AG09319 (cell line): ENCODE measurements around the gene NACC1.

ENCODE experiments used
- DNase-seq: peaks from one replicate; pipeline ENCODE4 v3.0.0-alpha.2; 2010; ENCODE audit warnings: low read depth; ENCODE audit errors: extremely low read depth
- TF ChIP-seq, protein P1 (sequence below): IDR thresholded peaks from 2 replicates; pipeline ENCODE4 v1.5.1; 2011; ENCODE audit warnings: low read depth, mild to moderate bottlenecking, inconsistent platforms, low read length, moderate library complexity

Gene NACC1

DNA sequence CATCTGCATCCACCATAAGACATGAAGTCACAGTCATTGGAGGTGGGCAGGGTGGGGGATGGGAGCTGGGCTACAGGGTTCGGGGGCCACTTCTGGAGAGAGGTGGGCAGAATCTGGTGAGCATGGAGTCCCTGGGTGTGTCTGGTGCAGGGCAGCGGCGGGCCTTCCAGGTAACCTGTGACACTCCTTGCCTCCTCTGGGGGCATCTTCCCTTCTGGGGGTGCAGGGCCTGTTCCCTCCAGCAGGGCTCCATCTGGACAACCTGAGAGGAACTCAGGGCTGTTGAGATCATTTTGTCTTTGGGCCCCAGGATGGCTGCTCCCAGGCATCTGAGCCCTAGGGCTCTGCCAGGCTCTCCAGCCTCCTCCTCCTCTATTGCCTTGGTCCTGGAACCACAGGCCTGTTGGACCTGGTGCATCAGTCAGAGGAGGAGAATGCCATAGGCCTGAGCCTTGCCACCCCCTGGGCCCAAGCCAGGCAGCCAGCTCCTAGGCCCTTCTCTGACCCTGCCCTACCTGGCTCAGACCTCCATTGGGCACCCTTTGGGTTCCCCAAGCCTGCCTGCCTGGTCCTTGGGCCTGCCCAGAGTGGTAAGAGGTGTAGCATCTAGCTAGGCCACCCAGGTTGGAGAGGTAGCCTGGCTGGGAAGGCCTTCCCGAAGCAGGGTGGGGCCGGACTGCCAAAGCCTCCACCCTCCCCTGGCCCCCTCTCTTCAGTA lies 28.8 kb upstream of the NACC1 start:
- DNase-seq, result no peak
- TF ChIP-seq, protein P1, sequence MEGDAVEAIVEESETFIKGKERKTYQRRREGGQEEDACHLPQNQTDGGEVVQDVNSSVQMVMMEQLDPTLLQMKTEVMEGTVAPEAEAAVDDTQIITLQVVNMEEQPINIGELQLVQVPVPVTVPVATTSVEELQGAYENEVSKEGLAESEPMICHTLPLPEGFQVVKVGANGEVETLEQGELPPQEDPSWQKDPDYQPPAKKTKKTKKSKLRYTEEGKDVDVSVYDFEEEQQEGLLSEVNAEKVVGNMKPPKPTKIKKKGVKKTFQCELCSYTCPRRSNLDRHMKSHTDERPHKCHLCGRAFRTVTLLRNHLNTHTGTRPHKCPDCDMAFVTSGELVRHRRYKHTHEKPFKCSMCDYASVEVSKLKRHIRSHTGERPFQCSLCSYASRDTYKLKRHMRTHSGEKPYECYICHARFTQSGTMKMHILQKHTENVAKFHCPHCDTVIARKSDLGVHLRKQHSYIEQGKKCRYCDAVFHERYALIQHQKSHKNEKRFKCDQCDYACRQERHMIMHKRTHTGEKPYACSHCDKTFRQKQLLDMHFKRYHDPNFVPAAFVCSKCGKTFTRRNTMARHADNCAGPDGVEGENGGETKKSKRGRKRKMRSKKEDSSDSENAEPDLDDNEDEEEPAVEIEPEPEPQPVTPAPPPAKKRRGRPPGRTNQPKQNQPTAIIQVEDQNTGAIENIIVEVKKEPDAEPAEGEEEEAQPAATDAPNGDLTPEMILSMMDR, result peak; percentile 29

DNA sequence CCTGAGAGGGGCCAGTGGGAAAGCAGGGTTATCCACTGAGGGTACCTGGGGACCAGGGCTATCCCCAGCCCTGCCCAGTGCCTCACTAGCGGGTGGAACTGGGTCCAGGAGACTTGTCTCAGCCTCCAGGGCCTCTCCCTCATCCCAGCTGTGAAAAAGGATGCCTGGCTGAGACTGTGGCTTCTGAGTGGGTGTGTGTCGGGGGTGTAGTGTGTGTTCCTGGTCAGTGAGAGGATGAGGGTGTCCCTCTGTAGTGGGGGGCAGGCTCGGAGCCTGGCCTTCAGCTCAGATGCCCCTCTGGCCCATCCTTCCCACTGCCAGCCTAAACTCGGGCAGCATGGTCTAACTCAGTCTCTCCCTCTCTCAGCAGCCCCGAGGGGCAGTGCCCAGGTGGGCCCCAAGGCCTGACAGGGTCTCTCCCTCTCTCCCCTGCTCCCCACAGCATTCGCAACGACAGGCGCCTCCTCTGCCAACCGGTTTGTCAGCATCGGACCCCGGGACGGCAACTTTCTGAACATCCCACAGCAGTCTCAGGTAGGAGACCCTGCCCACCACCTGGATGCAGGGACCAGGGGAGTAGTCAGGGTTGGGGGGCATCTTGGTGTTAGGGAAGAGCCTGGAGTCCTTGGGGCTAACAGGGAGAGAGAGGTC lies 28.1 kb upstream of the NACC1 start:
- TF ChIP-seq, protein P1, result no peak
- no peak for DNase-seq

DNA sequence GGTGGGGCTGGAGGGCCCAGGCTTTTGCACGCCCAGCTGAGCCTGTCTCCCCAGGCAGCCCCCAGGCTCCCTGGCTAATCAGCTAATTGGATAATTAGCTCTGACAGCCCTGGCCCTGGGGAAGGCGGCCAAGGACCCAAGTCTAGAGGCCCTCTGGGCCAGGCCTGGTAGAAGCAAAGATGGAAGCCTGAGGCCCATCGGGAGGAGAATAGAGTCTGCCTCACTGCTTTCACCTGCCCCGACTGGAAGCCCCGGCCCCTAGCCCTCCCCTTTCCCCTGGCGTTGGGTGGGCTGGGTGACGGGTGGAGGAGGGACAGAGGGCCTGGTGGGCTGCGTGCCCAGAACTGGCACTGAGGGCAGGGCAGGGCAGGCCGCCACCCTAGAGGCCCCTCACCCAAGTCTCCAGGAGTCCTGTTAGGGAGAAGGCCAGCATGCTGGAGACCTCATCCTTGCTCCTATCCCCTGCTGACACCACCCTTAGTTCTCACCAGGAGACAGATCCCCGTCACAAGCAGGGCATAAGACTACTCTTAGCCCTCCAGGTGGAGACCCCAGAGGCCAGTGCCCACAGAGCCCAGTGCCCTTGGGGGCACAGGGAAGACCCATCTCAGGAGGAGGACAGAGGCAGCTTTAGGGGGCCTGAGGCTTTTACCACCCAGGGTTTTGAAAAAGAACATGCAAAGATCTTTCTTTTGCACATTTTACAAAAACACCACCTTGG lies 27.4 kb upstream of the NACC1 start:
- DNase-seq, result no peak
- TF ChIP-seq, protein P1, result no peak

DNA sequence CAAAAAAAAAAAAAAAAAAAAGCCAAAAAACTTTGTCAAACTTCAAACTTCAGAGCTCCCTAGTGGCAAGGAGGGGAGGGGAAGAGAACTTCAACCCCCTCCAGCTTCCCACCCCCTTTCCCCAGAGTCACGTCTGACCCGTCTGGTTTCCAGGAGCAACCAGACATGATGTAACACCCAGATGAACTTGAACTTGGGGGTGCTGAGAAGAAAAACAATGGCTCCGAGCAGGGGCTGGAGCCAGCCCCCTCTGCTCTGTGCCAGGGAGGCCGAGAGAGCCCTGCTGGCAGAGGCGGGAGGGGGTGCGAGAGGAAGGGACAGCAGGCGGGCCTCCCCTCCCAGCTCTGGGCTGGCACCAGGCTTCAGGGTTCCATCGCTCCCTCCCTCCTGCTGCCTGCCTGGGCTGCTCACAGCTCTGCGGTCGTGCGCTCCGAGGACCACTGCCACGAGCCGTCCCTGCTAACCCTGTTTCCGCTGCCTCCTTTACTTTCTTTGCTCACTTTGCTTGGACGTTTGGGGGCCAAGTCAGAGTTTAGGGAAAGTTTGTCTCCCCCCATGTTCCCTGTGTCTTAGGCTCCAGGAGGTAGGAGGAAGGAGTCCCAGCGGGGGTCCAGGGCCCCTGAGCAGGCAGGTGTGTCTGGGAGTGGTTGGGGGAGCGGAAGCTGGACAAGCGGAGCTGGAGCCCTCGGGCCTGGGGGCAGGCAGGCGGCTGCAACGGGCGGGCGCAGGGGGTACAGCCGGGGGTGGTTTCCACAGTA lies 26.5 kb upstream of the NACC1 start:
- TF ChIP-seq, protein P1, result peak; percentile 8; the same call in 1 of the 2 replicates
- peak; percentile 65 for DNase-seq

DNA sequence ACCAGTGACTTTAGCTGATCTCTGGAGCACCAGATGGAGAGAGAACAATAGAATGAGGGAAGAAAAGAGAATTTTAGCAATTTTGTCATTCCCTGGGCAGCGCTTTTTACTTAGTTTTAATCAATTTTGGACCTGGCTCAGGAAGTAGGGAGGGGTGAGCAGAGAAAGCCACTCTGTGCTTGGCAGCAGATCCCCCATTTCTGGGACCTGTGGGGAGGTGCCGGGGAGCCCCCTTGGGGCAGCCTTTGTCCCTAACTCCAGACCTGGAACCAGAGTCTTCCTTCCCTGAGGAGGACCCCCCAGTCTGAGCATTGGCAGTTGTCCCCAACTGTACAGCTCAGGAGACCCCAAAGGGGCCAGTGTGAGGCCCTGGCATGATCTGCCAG lies 25.9 kb upstream of the NACC1 start:
- TF ChIP-seq, protein P1, result no peak
- no peak for DNase-seq

DNA sequence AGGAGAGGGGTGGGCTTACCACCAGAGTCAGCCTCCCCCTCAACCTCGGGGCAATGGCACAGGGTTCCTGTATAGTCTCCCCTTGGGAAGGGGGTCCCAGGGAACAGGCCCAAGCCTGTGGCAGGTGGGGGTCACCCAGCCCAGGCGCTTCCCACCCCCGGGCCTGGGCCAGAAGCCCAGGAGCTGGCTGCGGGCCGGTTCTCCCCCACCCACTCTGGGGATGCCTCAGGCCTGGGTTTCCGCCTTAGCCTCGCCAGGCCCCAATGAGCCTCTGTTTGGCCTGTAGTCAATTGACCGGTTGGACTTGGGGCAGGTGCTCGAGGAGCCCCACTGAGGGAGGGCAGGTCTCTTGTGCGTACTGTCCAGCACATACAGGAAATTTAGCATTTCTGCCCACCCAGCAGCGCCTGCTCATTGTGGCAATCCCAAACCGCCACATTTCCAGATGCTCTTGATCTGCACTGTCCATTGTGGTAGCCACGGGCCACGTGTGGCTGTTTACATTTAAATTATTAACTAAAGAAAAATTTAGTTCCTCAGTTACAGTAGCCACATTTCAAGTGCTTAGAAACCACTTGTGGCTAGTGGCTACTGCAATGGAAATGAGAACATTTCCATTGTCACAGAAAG lies 25.3 kb upstream of the NACC1 start:
- DNase-seq, result no peak
- TF ChIP-seq, protein P1, result no peak
